GM19025 (cell line): ENCODE results near the gene TNFAIP2.

Source experiments
- ATAC-seq: cut with Tn5 transposase; IDR thresholded peaks from one replicate; pipeline ENCODE4 v1.9.1; 2021; ENCODE audit warnings: mild to moderate bottlenecking, low read depth, moderate library complexity; ENCODE audit not compliant: unreplicated experiment

TNFAIP2 gene

DNA sequence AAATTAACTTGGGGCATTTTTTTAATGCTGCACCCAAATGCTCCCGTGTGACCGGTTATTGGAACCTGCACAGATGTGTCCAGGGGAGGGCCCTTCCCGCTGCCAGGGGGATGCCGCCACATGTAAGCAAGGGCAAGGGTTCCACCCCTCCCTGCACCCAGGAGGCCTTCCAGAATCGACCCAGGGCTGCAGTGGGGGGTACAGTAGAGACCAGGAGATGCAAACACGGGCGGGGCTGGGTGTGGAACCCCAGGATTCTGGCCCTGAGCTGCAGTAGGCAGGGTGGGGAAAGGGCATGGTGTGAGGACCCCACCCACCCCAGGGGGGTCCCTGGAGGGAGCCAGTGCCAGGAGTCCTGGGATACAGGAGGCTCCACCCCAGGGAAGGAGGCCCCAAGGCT, 54.1 kb downstream of the TNFAIP2 start:
- no peak for ATAC-seq

DNA sequence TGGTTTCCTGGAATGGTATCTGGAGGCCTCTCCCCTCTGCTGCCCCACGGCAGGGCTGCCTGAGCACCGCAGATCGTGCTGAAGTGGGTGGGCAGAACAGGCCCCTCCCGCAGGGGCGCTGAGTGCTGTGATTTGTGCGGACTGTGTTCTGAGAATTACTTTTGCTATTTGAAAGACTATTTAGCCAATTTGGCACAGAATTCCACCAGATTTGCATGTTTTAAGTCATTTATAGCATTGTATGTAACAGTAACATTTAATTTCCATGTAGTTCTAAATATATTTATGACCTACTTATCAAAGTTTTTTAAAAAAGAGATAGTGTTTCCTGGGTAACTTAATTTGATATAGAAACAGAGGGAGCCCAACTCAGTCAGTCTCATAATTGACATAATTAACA, 55.3 kb downstream of the TNFAIP2 start:
- ATAC-seq = no peak

DNA sequence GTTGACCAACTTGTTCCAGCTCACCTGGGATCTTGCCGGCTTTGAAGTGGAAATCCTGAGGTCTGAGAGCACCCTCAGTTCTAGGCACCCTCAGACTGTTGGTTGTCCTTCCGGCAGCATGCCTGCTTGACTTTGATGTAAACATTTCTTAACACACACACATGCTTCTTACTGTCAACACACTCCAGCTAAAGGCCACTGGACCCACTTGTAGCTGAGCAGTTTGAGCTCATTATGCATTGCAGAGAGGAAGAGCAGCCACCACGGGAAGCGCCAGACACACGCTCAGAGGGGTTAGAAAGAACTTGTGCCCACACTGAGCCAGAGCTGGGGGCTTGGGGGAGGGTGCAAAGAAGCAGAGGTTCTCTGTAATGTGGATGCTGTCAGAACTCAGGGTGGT, 55.8 kb downstream of the TNFAIP2 start:
- no peak for ATAC-seq

DNA sequence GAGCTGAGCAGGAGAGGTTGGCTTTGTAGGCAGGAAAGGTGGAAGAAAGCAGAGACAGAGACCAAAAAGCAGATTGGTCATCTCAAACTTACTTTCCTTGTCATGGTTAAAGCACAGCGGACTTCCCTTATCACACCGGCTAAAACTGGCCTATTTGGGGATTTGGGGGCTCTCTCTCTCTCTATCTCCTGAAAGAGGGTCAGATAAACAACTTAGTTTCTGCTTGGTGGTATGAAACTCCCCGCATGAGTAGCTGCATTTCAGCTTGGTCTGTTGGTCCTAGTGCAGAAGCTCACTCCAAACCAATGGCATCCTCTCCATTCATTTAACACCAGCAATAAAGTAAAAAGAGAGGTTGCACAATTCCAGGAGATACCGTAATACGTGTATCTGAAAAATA, 57.1 kb downstream of the TNFAIP2 start:
- no peak for ATAC-seq

DNA sequence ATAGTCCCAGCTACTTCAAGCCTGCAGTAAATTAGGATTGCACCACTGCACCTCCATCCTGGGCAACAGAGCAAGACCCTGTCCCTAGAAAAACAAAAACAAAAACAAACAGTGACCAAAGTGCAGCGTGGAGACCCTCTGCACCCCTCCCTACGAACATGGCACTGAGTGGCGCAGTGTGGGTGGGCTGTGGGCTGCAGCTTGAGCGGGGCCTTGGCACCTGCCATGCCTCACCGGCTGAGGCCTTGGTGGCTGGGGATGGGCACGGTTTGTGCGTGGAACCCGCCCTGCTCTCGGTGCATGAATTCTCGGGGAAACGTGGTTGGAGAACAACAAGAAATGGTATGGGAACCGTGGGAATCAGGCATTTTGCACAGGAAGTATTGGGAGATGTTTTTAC, 60.8 kb downstream of the TNFAIP2 start:
- no peak for ATAC-seq

DNA sequence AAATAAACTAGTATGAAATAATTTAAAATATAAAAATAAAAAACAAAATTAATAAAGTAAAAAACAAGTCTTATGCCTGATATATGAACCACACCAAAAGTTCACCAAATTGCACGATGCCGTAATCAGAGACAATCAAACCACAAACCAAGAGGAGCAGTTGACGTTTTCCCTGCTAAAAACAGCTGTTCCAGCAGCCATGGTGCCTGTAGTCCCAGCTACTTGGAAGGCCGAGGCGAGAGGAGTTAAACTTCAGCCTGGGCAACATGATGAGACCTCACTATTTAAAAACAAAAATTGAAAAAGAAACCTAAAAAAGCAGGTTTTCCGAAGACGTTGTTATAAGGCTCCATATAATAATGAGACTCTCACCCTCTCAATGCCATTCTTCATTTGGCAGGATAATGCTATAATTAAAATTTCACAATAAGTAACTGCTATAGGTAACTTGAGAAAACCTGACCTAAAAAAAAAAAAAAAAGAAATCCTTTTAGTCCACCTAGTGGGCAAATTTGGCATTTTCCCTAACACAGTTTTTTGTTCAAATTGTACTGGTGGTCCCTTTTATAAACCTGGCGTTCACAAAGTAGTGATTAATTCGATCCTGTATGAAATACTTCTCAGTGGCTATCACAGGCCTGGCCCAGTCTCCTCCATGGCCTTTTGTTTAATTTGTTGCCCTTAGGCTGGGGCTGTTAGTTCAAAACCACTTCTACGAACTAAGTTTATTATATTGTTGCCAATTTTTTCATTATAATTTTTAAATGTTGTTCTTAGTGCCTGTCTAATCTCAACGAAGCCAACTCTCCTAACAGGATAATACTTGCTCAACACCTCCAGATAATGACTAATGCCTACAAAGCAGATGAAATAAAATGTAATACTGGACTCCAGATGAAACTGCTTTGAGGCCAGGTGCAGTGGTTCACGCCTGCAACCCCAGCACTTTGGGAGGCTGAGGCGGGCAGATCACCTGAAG, 62.1 kb downstream of the TNFAIP2 start:
- ATAC-seq = no peak

DNA sequence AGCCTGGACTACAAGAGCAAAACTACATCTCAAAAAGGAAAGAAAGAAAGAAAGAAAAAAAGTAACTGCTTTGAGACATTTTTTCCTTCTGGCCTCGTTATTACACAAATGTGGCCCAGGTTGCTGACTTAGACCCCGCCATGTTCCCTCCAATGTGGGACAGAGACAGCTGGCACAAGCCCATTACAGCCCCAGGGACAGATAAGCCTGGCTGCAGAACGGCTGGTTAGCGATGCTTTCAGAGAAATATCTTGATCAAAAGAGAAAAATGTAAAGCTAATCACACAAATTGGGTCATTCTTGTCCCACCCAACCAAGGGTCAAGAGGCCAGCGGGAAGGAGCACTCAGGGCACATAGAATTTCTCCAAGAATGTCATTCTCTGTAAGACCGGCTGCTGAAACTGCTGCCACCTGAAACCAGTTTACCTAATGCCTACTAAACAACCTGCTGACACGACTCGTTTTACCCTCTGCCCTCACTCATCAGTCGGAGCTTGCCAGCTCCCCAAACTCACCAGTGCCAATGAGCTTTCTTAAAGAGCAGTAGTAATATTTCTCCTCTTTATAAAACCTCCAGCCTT, 63.1 kb downstream of the TNFAIP2 start:
- ATAC-seq = no peak
